ENCODE results near the gene ENGASE. TPM values are rescaled to one million over a fixed set of nuclear protein-coding genes. Genes with fewer than 3 reads are reported as not detected.

ENGASE gene
- total RNA-seq, 2 donors from 2014 or later, result 50.0 to 75.9 TPM

DNA sequence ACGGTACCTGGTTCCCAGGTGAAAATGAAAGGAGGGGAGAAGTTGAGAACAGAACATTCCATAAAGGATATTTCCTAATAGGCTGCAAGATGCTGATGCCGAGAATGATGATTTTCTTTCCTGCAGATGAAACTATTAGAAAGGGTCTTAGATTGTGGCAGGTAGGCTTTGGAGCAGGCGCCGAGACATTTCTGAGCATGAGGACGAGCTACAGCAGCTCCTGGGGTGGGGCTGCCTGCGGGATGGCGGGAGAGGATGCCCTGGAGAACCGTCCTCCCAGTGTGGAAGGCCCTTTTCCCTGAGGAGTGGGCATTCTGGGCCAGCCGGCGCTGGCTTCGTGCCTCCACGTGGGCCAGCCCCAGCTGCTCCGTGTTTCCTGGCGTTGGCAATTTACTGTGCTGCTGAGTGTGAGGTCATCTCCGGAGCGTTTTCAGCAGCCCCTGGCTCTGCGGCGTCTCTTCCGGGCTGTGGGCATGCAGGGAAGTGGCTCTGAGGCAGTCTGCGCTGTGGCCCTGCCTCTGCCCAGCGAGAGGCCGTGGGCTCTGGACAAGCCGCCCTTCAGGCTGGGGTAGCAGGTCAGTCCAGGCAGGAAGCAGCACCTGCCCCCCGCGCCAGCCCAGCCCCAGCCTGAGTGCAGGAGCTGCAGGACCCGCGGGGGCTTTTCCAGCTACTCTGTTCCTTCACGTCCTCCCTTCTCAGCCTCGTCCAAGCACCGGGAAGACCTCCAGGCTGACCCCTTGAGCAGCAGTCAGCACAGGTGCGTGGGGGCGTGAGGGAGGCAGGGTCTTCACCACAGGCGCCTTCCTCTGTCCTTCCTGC is 12.2 kb downstream of the ENGASE start:
- H3K4me1 ChIP-seq (ENCODE audit: control insufficient read depth in 1 of 2, low read depth in 2 of 2), result peaks cover 0 to 13% of the 10 kb centered on the region in 2 donors
- DNase-seq (ENCODE audit: low spot score) (no peak), ATAC-seq (ENCODE audit: insufficient number of reproducible peaks, low FRiP score, low read depth) (no peak)
- TF ChIP-seq, protein P1, sequence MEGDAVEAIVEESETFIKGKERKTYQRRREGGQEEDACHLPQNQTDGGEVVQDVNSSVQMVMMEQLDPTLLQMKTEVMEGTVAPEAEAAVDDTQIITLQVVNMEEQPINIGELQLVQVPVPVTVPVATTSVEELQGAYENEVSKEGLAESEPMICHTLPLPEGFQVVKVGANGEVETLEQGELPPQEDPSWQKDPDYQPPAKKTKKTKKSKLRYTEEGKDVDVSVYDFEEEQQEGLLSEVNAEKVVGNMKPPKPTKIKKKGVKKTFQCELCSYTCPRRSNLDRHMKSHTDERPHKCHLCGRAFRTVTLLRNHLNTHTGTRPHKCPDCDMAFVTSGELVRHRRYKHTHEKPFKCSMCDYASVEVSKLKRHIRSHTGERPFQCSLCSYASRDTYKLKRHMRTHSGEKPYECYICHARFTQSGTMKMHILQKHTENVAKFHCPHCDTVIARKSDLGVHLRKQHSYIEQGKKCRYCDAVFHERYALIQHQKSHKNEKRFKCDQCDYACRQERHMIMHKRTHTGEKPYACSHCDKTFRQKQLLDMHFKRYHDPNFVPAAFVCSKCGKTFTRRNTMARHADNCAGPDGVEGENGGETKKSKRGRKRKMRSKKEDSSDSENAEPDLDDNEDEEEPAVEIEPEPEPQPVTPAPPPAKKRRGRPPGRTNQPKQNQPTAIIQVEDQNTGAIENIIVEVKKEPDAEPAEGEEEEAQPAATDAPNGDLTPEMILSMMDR (IDR thresholded peaks at IDR 0.05), result no peak
- H3K9me3 ChIP-seq, result no peaks in the 10 kb centered on the region
- no peak overlapping the region for H3K27ac ChIP-seq
- H3K27me3 ChIP-seq (replicated peaks; ENCODE audit: insufficient read depth), result no peaks in the 10 kb centered on the region
- H3K36me3 ChIP-seq, result peaks cover 39% of the 10 kb centered on the region
- H3K4me3 ChIP-seq, result no peak overlapping the region

DNA sequence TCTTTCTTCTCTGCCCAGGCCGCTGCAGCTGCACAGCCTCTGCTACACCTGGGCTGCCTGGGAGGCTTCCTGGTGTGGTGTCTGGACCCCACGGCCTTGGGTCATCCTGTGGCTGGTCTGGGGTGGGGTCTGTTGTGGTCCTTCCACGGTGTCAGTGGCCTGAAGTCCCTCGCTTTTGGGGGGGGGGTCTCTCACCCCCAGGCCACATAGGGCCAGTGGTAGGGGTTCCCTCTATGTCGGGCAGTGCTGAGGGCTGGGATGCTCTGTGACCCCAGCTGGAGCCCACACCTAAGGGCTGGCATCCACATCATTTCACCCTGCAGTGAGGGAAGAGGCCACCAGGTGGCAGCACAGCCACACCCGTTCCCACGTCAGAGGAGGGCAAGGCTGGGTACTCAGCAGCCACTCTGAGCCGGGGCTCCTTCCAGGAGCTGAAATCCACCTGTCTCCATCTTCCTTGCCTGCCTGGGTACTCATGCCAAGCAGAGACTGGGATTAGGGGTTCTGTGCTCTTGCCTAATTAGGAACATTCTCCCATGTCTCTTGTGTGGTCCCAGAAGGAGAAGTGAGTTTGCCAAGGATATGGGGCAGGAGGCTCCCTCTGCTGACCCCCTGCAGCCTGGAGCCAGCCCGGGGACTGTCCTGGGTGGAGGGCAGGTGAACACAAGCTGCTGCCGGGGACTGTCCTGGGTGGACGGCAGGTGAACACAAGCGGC is 13.0 kb downstream of the ENGASE start:
- ATAC-seq (ENCODE audit: insufficient number of reproducible peaks, low FRiP score, low read depth), result no peak
- Histone ChIP-seq H3K27ac (no peak overlapping the region), H3K4me3 (no peak overlapping the region), H3K9me3 (no peaks in the 10 kb centered on the region), H3K27me3 (replicated peaks; ENCODE audit: insufficient read depth) (peaks cover 3% of the 10 kb centered on the region), H3K4me1 (ENCODE audit: control insufficient read depth in 1 of 2, low read depth in 2 of 2) (peaks cover 0 to 13% of the 10 kb centered on the region in 2 donors), H3K36me3 (peaks cover 34% of the 10 kb centered on the region)
- TF ChIP-seq, protein P1 (IDR thresholded peaks at IDR 0.05), result peak; percentile 94
- no peak for DNase-seq (ENCODE audit: low spot score)

DNA sequence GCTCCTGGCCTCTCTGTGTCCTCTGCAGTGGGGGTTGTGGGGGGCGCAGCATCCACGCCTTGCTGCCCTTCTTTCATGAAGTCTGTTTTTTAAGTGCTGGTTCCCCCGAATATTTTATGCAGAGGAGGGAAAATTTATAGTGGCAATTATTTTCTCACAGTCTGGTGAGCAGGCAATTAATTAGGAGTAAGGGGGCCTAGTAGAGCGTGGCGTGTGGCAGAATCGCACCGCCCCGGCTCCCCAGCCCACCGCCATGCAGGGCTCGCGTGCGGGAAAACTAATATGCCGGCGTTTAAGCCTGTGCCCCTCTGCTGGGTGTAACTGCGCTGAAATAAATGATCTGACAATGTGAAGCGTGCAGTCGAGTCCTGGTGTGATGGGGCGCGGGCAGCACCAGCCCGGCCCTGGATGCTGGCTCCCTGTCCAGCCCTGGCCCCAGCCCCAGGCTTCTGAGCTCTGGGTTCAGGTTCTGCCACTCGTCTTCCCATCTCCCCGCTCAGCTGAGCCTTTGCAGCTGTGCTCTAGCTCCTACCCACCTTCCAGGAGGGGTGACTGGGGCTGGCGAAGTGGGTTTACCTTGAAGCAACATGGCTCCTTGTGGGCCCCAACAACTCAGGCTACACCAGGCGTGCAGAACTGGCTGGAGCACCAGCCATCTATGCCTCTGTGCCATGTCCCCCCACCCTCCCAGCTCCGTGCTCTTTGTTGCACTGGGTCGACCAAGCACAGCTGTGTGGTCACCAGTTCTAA is 13.8 kb downstream of the ENGASE start:
- H3K36me3 ChIP-seq, result peaks cover 29% of the 10 kb centered on the region
- H3K27me3 ChIP-seq (replicated peaks; ENCODE audit: insufficient read depth), result peaks cover 4% of the 10 kb centered on the region
- DNase-seq (ENCODE audit: low spot score) (no peak), ATAC-seq (ENCODE audit: insufficient number of reproducible peaks, low FRiP score, low read depth) (no peak)
- TF ChIP-seq, protein P1 (IDR thresholded peaks at IDR 0.05), result no peak
- H3K4me3 ChIP-seq, result no peak overlapping the region
- no peak overlapping the region for H3K27ac ChIP-seq
- H3K9me3 ChIP-seq, result no peaks in the 10 kb centered on the region
- H3K4me1 ChIP-seq (ENCODE audit: control insufficient read depth in 1 of 2, low read depth in 2 of 2), result peaks cover 0 to 13% of the 10 kb centered on the region in 2 donors

DNA sequence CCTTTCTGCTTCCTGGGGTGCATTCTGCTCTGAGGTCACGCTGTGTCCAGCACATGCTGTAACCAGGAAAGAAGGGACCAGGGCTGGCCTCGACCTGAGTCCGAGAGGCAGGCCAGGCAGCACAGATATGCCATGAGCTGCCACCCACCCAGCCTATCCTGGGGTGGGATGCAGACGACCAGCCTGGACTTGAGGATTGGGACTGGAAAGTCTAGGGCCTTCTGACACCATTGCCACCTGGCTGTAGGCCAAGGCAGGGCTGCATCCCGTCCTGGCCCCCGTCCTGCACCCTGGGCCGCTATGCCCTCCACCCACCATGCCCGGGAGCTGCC is 14.3 kb downstream of the ENGASE start:
- TF ChIP-seq, protein P1 (IDR thresholded peaks at IDR 0.05), result no peak
- Histone ChIP-seq H3K36me3 (peaks cover 24% of the 10 kb centered on the region), H3K27me3 (replicated peaks; ENCODE audit: insufficient read depth) (peaks cover 4% of the 10 kb centered on the region), H3K4me3 (no peak overlapping the region), H3K4me1 (ENCODE audit: control insufficient read depth in 1 of 2, low read depth in 2 of 2) (peaks cover 0 to 13% of the 10 kb centered on the region in 2 donors), H3K27ac (no peak overlapping the region), H3K9me3 (no peaks in the 10 kb centered on the region)
- DNase-seq (ENCODE audit: low spot score) (no peak), ATAC-seq (ENCODE audit: insufficient number of reproducible peaks, low FRiP score, low read depth) (no peak)

All from thoracic aorta (tissue), 2 donors.